ENCODE results near the gene TEX48. TPM values are rescaled to one million over a fixed set of nuclear protein-coding genes. Genes with fewer than 3 reads are reported as not detected.

Gene TEX48
- total and polyA plus RNA-seq, 10 of the 15 experiments (the other 5 are each of a cell fraction or from before 2014, with no cell fraction given): not detected

DNA sequence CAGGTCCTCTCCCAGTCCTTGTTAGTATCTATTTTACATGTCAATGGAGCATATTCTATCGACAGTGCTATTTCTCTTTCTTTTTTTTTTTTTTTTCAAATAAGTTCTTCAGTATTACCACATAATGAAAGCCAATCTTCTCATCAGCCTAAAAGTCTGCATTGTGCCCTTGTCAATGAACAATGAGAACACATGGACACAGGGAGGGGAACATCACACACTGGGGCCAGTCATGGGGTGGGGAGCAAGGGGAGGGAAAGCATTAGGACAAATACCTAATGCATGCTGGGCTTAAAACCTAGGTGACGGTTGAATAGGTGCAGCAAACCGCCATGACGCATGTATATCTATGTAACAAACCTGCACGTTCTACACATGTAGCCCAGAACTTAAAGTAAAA, 47.7 kb upstream of the TEX48 start:
- ATAC-seq (no peak), FAIRE-seq (no peak), DNase-seq (ENCODE audit: low read depth, low spot score) (no peak)
- H3K9me3 ChIP-seq (replicated peaks; ENCODE audit: control insufficient read depth, insufficient read depth, low read length): no peaks in the 10 kb centered on the region; the same call in 2 of the 3 replicates
- ChIA-PET SMC1A (ENCODE audit: uncharacterized antibody, unreplicated experiment) (interaction anchor here (1.3 kb wide), 1 partner anchor 8 kb away, joined by 3 read pairs; no protein-coding TSS in a partner anchor), RAD21 (ENCODE audit: unreplicated experiment) (no interaction called here), POLR2A (no interaction called here), CTCF (no interaction called here)
- no peak overlapping the region for H3K9ac ChIP-seq (ENCODE audit: control insufficient read depth, insufficient read depth, low read length)
- intact Hi-C loops (cut with micrococcal nuclease; ENCODE audit: unreplicated experiment): no loop called here
- H3K79me2 ChIP-seq (ENCODE audit: control insufficient read depth, insufficient read depth, low read length): no peaks in the 10 kb centered on the region
- no peak overlapping the region for H2AFZ ChIP-seq (ENCODE audit: control insufficient read depth, low read depth, low read length)
- H3K36me3 ChIP-seq (ENCODE audit: control insufficient read depth in 2 of 2, insufficient read depth in 2 of 2, low read length in 1 of 2): no peaks in the 10 kb centered on the region
- H3K4me1 ChIP-seq (ENCODE audit: control insufficient read depth, insufficient read depth, low read length): no peaks in the 10 kb centered on the region
- H3K27me3 ChIP-seq (replicated peaks in 1 of 2; ENCODE audit: control insufficient read depth in 2 of 2, insufficient read depth in 2 of 2, low read length in 1 of 2): no peaks in the 10 kb centered on the region
- no TSS peak for BruUV-seq (replicated peaks)
- H3K4me3 ChIP-seq: no peak overlapping the region
- H3K27ac ChIP-seq (ENCODE audit: control insufficient read depth, insufficient read depth): no peak overlapping the region
- WGBS (ENCODE audit: insufficient coverage, insufficient replicate concordance, low lambda C conversion rate, missing lambda C conversion rate): 78% methylated on average over 5 of the region's 5 CpGs
- H3K4me2 ChIP-seq (ENCODE audit: control insufficient read depth, insufficient read depth): no peak overlapping the region
- H4K20me1 ChIP-seq (ENCODE audit: control insufficient read depth, insufficient read depth): no peaks in the 10 kb centered on the region
- TF ChIP-seq CEBPB (IDR thresholded peaks at IDR 0.05; ENCODE audit: borderline replicate concordance in 1 of 2, low read depth in 2 of 2, low read length in 2 of 2): no peak
- TF ChIP-seq RELA (IDR thresholded peaks at IDR 0.05; ENCODE audit: borderline replicate concordance, partially characterized antibody): no peak
- no peak for TF ChIP-seq EGR1 (IDR thresholded peaks at IDR 0.05; ENCODE audit: borderline replicate concordance in 1 of 2, low read depth in 2 of 2, low read length in 2 of 2)
- TF ChIP-seq CREB1 (IDR thresholded peaks at IDR 0.05; ENCODE audit: low read depth): no peak
- no peak for TF ChIP-seq JUNB (IDR thresholded peaks at IDR 0.05)
- TF ChIP-seq POLR2AphosphoS5 (IDR thresholded peaks at IDR 0.05; ENCODE audit: low read length): no peak
- TF ChIP-seq POU2F2 (IDR thresholded peaks at IDR 0.05; ENCODE audit: borderline replicate concordance, low read depth, low read length): no peak
- no peak for TF ChIP-seq SMARCA5 (IDR thresholded peaks at IDR 0.05)
- TF ChIP-seq, protein P1, sequence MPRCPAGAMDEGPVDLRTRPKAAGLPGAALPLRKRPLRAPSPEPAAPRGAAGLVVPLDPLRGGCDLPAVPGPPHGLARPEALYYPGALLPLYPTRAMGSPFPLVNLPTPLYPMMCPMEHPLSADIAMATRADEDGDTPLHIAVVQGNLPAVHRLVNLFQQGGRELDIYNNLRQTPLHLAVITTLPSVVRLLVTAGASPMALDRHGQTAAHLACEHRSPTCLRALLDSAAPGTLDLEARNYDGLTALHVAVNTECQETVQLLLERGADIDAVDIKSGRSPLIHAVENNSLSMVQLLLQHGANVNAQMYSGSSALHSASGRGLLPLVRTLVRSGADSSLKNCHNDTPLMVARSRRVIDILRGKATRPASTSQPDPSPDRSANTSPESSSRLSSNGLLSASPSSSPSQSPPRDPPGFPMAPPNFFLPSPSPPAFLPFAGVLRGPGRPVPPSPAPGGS (IDR thresholded peaks at IDR 0.05; ENCODE audit: borderline replicate concordance, insufficient read depth, low read depth, low read length, poor library complexity, severe bottlenecking): no peak
- no peak for TF ChIP-seq SRF (IDR thresholded peaks at IDR 0.05; ENCODE audit: low read depth in 2 of 2, low read length in 2 of 2)
- TF ChIP-seq, protein P2, sequence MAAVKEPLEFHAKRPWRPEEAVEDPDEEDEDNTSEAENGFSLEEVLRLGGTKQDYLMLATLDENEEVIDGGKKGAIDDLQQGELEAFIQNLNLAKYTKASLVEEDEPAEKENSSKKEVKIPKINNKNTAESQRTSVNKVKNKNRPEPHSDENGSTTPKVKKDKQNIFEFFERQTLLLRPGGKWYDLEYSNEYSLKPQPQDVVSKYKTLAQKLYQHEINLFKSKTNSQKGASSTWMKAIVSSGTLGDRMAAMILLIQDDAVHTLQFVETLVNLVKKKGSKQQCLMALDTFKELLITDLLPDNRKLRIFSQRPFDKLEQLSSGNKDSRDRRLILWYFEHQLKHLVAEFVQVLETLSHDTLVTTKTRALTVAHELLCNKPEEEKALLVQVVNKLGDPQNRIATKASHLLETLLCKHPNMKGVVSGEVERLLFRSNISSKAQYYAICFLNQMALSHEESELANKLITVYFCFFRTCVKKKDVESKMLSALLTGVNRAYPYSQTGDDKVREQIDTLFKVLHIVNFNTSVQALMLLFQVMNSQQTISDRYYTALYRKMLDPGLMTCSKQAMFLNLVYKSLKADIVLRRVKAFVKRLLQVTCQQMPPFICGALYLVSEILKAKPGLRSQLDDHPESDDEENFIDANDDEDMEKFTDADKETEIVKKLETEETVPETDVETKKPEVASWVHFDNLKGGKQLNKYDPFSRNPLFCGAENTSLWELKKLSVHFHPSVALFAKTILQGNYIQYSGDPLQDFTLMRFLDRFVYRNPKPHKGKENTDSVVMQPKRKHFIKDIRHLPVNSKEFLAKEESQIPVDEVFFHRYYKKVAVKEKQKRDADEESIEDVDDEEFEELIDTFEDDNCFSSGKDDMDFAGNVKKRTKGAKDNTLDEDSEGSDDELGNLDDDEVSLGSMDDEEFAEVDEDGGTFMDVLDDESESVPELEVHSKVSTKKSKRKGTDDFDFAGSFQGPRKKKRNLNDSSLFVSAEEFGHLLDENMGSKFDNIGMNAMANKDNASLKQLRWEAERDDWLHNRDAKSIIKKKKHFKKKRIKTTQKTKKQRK (IDR thresholded peaks at IDR 0.05; ENCODE audit: low read depth, low read length): no peak
- no peak for TF ChIP-seq CHD1 (IDR thresholded peaks at IDR 0.05; ENCODE audit: low read depth, low read length)
- TF ChIP-seq, protein P3, sequence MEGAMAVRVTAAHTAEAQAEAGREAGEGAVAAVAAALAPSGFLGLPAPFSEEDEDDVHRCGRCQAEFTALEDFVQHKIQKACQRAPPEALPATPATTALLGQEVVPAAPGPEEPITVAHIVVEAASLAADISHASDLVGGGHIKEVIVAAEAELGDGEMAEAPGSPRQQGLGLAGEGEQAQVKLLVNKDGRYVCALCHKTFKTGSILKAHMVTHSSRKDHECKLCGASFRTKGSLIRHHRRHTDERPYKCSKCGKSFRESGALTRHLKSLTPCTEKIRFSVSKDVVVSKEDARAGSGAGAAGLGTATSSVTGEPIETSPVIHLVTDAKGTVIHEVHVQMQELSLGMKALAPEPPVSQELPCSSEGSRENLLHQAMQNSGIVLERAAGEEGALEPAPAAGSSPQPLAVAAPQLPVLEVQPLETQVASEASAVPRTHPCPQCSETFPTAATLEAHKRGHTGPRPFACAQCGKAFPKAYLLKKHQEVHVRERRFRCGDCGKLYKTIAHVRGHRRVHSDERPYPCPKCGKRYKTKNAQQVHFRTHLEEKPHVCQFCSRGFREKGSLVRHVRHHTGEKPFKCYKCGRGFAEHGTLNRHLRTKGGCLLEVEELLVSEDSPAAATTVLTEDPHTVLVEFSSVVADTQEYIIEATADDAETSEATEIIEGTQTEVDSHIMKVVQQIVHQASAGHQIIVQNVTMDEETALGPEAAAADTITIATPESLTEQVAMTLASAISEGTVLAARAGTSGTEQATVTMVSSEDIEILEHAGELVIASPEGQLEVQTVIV (IDR thresholded peaks at IDR 0.05; ENCODE audit: borderline replicate concordance, partially characterized antibody): no peak
- no peak for TF ChIP-seq SPI1 (IDR thresholded peaks at IDR 0.05; ENCODE audit: borderline replicate concordance, insufficient read depth, low read depth, low read length)
- TF ChIP-seq, protein P4, sequence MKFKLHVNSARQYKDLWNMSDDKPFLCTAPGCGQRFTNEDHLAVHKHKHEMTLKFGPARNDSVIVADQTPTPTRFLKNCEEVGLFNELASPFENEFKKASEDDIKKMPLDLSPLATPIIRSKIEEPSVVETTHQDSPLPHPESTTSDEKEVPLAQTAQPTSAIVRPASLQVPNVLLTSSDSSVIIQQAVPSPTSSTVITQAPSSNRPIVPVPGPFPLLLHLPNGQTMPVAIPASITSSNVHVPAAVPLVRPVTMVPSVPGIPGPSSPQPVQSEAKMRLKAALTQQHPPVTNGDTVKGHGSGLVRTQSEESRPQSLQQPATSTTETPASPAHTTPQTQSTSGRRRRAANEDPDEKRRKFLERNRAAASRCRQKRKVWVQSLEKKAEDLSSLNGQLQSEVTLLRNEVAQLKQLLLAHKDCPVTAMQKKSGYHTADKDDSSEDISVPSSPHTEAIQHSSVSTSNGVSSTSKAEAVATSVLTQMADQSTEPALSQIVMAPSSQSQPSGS (IDR thresholded peaks at IDR 0.05; ENCODE audit: low read length): no peak
- in situ Hi-C loops (cut with MboI): loop anchor here (10.0 kb wide), 1 partner anchor 795 kb away; no protein-coding TSS in a partner anchor
